Stimulated activated CD4-positive, alpha-beta T cell treated with anti-CD3 and anti-CD28 coated beads, Interleukin-2, amount 100 ng/mL, for 4 hours (primary cell): ENCODE measurements around the gene MSRB3.
"Not testable (repeated sequence)": the region's sequence is repeated elsewhere in the genome, so short reads cannot be mapped to it uniquely, and the experiment has no call there.

Experiments
- DNase-seq: peaks from one replicate; pipeline ENCODE4 v3.0.0-alpha.2; 2020; ENCODE audit warnings: low read depth

MSRB3 gene

GRCh38 chr12:65292241-65292640 lies 13.8 kb downstream of the MSRB3 start:
- no peak for DNase-seq

GRCh38 chr12:65293735-65294134 lies 15.3 kb downstream of the MSRB3 start:
- DNase-seq = no peak

- no peak for DNase-seq
Observed at GRCh38 chr12:65294641-65295262, 16.3 kb downstream of the MSRB3 start.

GRCh38 chr12:65296508-65297265 lies 18.2 kb downstream of the MSRB3 start:
- no peak for DNase-seq

DNA sequence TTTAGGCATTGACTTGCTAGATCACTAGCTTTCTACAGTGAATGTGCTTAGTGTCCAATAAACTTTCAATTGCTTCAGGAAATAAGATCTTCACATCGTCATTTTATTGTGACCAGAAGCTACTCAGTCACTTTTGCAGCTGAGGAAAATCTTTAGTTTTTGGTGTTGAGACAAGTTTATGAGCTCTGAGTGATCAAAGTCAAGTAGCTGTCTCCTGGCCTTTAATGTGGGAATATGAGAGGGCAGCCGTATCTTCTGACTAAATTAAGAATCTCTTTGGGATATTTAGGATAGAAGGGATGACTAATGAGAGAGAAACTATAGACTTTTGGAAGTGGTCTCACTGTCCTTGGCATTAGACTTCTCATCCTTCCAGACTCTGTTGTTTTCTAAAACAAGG lies 21.6 kb downstream of the MSRB3 start:
- no peak for DNase-seq

- no peak for DNase-seq
Observed at GRCh38 chr12:65300679-65301349, 22.3 kb downstream of the MSRB3 start.

DNA sequence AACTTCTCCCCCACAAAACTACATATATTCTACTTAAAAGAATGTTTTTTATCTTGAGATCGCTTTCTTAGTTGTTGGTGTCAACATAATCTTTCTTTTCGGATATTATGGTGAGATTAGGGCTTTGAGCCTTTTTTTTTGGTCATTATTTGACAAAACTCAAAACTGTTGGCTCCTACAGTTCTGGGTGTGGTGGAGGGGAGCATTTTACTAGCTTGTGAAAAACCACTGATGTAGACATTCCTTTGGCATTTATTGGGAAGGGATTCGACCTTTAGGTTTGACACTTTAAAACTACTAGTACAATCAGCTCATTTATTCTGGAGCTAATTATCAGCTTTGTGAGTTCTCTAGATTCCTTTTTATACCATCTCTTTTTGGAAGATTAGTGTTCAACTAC lies 24.4 kb downstream of the MSRB3 start:
- no peak for DNase-seq

GRCh38 chr12:65305346-65305950 lies 27.0 kb downstream of the MSRB3 start:
- no peak for DNase-seq

GRCh38 chr12:65306366-65307168 lies 28.1 kb downstream of the MSRB3 start:
- DNase-seq = no peak

GRCh38 chr12:65307169-65307501 lies 28.7 kb downstream of the MSRB3 start:
- no peak for DNase-seq

- no peak for DNase-seq
Observed at GRCh38 chr12:65308006-65308405, 29.5 kb downstream of the MSRB3 start.

- no peak for DNase-seq
Observed at GRCh38 chr12:65308601-65309071, 30.2 kb downstream of the MSRB3 start.

- no peak for DNase-seq
Observed at GRCh38 chr12:65311260-65311659, 32.8 kb downstream of the MSRB3 start.

DNA sequence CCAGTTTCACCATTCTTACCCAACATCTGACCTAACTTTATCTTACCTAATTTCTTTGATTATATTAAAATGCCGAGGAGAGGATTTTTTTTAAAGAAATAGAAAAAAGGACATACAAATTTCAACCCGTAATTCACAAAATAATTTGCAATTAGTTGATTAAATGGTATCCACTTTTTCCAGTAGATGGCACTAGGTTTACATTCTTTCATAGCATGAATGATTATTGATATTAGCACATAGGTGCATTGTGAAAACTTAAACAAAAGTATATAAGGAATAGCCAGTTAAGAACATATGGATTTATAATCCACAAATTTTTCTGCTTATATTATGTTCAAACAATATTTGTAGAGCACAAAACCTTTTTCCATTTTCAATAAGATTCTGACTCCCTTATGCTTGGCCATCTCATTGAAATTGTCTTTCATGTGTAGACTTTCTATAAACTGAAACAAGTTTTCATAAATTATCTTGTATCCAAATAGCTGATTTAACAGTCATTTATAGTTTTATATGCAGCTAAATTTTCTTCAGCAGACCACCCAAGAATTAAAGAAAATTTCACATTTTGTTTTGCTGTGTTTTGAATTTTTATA lies 35.3 kb downstream of the MSRB3 start:
- no peak for DNase-seq

DNA sequence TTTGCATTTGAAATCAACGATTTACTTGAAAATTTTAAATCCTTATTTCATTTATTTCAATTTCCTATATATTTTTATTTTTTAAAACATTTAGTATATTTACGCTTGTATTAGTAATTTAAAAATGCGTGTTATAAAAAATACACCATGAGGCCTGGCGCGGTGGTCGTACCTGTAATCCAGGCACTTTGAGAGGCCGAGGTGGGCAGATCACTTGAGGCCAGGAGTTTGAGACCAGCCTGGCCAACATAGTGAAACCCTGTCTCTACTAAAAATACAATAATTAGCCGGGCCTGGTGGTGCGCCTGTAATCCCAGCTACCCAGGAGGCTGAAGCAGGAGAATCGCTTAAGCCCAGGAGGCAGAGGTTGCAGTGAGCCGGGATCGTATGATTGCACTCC lies 36.8 kb downstream of the MSRB3 start:
- not testable (repeated sequence) for DNase-seq

DNA sequence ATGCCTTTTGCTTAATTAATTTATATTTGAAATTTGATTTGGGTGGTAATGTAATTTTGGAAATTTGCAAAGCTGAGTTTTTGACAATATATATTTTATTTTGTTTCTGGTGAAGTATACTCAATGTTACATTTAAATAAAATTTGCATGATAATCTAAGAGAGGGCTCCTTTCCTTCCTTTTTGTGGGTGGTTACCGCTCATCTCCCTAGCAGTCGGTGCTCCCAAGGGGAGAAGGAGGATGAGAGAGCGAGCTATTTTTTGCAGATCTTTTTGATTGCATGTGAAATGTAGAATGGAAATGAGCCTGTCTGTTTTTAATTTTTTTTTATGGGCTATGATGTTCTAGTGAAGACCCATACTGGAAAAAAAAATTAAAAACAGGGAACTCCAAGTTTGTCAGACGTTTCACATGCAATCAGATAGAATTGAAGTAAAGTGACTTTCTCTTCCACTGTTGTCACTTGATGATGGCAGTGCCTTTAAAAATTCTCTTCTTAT lies 39.8 kb downstream of the MSRB3 start:
- no peak for DNase-seq

GRCh38 chr12:65319688-65320200 lies 41.3 kb downstream of the MSRB3 start:
- DNase-seq = no peak

DNA sequence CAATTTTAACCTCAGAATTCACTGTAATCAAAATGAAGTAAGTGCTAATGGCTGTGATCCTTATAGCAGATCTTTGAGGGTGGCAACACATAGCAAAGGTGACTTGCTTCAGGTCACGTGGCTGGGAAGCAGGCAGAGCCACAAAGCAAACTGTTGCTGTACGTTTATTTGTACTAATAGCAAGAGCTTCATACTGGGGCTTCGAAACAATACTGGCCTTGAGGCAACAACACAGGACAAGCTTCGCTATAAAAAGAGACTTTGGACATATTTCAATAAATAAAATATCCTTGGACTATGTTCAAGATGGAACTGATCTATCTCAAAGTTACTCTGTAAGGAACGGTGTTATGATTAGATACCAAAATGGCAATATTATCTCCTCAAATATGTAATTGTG lies 44.6 kb downstream of the MSRB3 start:
- no peak for DNase-seq

DNA sequence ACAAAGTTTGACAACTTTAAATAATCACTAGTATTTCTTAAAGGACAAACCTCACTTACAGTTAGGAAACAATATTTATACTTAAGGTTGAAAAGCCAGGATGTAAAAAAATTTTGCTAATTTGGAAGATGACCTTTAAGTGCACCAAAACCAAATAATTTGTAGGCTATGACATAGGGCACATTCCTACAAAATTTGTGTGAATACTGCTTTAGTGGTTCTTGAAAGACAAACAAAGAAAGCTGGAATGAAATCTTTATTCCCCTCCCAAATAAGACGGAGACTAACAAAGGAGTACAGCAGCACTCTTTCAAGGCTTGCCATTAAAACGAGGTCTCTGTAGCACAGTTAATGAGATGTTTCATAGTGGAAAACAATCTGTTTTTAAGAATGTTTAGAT lies 45.6 kb downstream of the MSRB3 start:
- no peak for DNase-seq

DNA sequence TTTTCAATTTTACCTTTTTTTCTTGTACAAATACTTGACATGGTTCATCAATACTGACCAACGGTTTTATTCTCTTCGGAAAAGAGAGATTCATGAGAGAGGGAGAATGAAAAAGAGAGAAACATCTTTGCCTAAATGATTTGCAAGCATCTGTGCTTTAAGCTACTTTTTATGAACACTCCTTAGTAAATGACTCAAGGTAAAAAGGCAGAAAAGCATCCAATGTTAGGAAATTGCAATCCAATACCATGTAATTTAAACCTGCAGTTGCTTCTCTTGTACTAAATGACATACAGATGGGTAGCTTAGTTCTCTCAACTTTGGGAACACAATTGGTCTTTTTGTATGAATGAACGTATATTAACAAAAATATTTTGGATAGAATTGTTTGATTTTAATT lies 46.1 kb downstream of the MSRB3 start:
- DNase-seq = no peak

GRCh38 chr12:65325183-65325582 lies 46.7 kb downstream of the MSRB3 start:
- no peak for DNase-seq
